Dendritic cell treated with granulocyte-macrophage colony-stimulating factor and Interleukin-4, amounts not matched to agents 40 ng/mL and 50 ng/mL, for 4 days (primary cell): Measurements from ENCODE around the gene SHISA2.
"Not testable (repeated sequence)": the region's sequence is repeated elsewhere in the genome, so short reads cannot be mapped to it uniquely, and the experiment has no call there.

Experiments
- H3K27ac Mint-ChIP-seq: one replicate; pipeline ENCODE4 v1.8.0; 2022; ENCODE audit warnings: mild to moderate bottlenecking, mixed read lengths
- H3K27me3 Mint-ChIP-seq: one replicate; pipeline ENCODE4 v1.8.0; 2022; ENCODE audit warnings: mild to moderate bottlenecking, mixed read lengths
- H3K36me3 Mint-ChIP-seq: one replicate; pipeline ENCODE4 v1.8.0; 2022; ENCODE audit warnings: low read depth, mixed read lengths
- H3K4me1 Mint-ChIP-seq: one replicate; pipeline ENCODE4 v1.8.0; 2022; ENCODE audit warnings: low read depth, mixed read lengths
- H3K4me3 Mint-ChIP-seq: one replicate; pipeline ENCODE4 v1.8.0; 2022; ENCODE audit warnings: mild to moderate bottlenecking, moderate library complexity, mixed read lengths
- H3K9me3 Mint-ChIP-seq: one replicate; pipeline ENCODE4 v1.8.0; 2022; ENCODE audit warnings: mixed read lengths
- intact Hi-C: fragments of 100-400 bp; cut with micrococcal nuclease; formaldehyde crosslinking; loops from one replicate; pipeline ENCODE4 v1.15.0; 2022

The SHISA2 gene

GRCh38 chr13:26051657-26052311, at the start of gene SHISA2:
Gene SHISA2, minus strand, starts transcription at chr13:26052016. Its CDS starts 1,041 bp downstream, at chr13:26050975.
- no peak within 1 kb of the TSS for H3K27ac Mint-ChIP-seq
- intact Hi-C loops, result no loop called here
- peaks cover 57% of the 10 kb centered on the region for H3K27me3 Mint-ChIP-seq
- peak within 1 kb of the TSS; percentile 35 for H3K4me3 Mint-ChIP-seq
- H3K36me3 Mint-ChIP-seq, result no peaks in the 10 kb centered on the region
- H3K9me3 Mint-ChIP-seq, result no peaks in the 10 kb centered on the region
- no peaks in the 10 kb centered on the region for H3K4me1 Mint-ChIP-seq

GRCh38 chr13:26095846-26096610, 44.2 kb upstream of the SHISA2 start:
- intact Hi-C loops, result no loop called here
- Mint-ChIP-seq H3K27ac (no peak overlapping the region), H3K4me1 (no peaks in the 10 kb centered on the region), H3K27me3 (no peaks in the 10 kb centered on the region), H3K9me3 (no peaks in the 10 kb centered on the region), H3K36me3 (no peaks in the 10 kb centered on the region), H3K4me3 (no peak overlapping the region)

DNA sequence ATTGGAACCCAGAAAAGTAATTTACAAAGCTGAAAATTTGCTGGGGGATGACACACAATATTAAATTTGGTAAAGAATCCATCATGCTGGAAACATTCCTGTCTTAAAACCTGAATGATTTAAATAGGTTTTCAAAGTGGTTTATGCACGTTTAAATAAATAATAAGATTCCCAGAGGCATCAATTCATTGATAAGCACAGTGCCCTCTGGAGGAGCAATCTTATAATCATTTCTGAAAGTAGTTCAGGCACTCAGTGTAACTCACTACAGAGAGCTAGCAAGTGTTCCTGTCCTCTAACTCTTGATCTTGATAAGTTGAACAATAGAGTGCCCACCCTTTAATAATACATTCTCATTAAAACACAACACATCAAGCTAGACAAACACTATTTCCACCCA, 43.5 kb upstream of the SHISA2 start:
- H3K36me3 Mint-ChIP-seq, result no peaks in the 10 kb centered on the region
- no peaks in the 10 kb centered on the region for H3K27me3 Mint-ChIP-seq
- H3K9me3 Mint-ChIP-seq, result no peaks in the 10 kb centered on the region
- no peaks in the 10 kb centered on the region for H3K4me1 Mint-ChIP-seq
- H3K27ac Mint-ChIP-seq, result no peak overlapping the region
- no peak overlapping the region for H3K4me3 Mint-ChIP-seq
- intact Hi-C loops, result no loop called here

DNA sequence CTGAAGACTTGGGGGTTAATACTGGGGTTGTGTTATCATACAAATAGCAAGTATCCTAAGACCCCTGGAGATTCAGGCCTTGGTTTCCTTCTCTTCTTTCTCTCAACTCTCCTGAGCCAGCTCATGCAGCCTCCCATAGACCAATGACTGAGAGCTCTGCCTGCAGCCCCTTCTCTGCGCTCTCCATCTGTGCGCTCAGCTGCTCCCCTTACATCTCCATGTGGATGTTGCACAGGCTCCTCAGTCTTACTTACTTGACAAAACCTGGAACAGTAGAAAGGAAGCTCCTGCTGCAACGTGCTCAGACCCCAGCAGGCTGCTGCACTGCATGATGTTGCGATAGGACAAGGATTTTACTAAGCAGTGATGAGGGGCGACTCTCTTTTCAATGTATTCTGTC, 25.0 kb upstream of the SHISA2 start:
- H3K4me3 Mint-ChIP-seq, intact Hi-C loops, H3K27ac Mint-ChIP-seq: not testable (repeated sequence)

DNA sequence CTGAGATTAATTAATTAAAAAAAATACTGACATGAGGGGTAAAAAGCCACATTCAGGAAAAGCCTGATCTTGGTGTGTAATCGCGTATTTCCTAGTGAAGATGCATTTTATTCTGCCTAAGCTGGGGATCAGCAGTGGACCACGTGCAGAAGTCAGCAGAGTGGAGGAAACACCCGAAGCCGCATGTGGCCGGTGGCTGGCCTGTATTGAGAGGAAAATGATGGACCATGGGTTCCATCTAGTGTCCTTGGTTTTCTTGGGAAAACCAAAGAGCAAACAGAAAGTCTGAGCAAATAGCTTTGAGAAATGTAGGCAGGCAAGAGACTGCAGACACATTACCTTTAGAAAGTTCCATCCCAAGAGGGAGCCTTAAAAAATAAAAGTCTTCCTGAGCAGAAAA, 23.7 kb upstream of the SHISA2 start:
- no peak overlapping the region for H3K4me3 Mint-ChIP-seq
- H3K27ac Mint-ChIP-seq, result no peak overlapping the region
- no peaks in the 10 kb centered on the region for H3K9me3 Mint-ChIP-seq
- H3K36me3 Mint-ChIP-seq, result no peaks in the 10 kb centered on the region
- H3K4me1 Mint-ChIP-seq, result no peaks in the 10 kb centered on the region
- intact Hi-C loops, result no loop called here
- H3K27me3 Mint-ChIP-seq, result peaks cover 17% of the 10 kb centered on the region

More for the DNA sequence above, 25.0 kb upstream of the SHISA2 start:
- H3K27me3 Mint-ChIP-seq, result peaks cover 13% of the 10 kb centered on the region
- H3K4me1 Mint-ChIP-seq, H3K36me3 Mint-ChIP-seq, H3K9me3 Mint-ChIP-seq: not testable (repeated sequence)

GRCh38 chr13:26074706-26075105, 22.9 kb upstream of the SHISA2 start:
- Mint-ChIP-seq H3K36me3 (no peaks in the 10 kb centered on the region), H3K27me3 (peaks cover 17% of the 10 kb centered on the region), H3K27ac (no peak overlapping the region), H3K4me3 (no peak overlapping the region), H3K4me1 (no peaks in the 10 kb centered on the region), H3K9me3 (no peaks in the 10 kb centered on the region)
- intact Hi-C loops, result no loop called here

- H3K36me3 Mint-ChIP-seq, H3K4me1 Mint-ChIP-seq, intact Hi-C loops, H3K27ac Mint-ChIP-seq, H3K9me3 Mint-ChIP-seq, H3K4me3 Mint-ChIP-seq: not testable (repeated sequence)
- H3K27me3 Mint-ChIP-seq, result peaks cover 19% of the 10 kb centered on the region
Observed at GRCh38 chr13:26072335-26072734, 20.5 kb upstream of the SHISA2 start.

DNA sequence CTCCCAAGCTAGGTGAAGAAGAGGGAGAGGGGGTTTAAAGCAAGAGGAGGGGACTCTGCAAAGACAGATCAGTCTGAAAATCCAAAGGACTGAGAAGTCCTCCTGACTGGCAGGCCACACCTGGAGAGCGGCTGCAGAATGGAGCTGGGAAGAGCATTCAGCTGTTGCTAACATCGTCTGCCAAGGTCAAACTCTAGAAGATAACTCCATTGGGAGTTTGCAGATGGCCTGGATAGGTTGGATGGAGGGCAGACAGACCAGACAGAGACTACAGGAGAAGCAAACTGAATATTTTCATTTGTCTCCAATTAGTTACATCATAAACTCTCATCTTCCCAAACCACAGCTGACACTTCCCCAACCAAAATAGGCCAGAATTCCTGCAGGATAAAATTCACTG, 19.9 kb upstream of the SHISA2 start:
- no peaks in the 10 kb centered on the region for H3K36me3 Mint-ChIP-seq
- no peaks in the 10 kb centered on the region for H3K9me3 Mint-ChIP-seq
- no peaks in the 10 kb centered on the region for H3K4me1 Mint-ChIP-seq
- H3K27ac Mint-ChIP-seq, result no peak overlapping the region
- no peak overlapping the region for H3K4me3 Mint-ChIP-seq
- H3K27me3 Mint-ChIP-seq, result peaks cover 17% of the 10 kb centered on the region
- intact Hi-C loops, result loop anchor here (2.0 kb wide), 1 partner anchor 497 kb away; no protein-coding TSS in a partner anchor

DNA sequence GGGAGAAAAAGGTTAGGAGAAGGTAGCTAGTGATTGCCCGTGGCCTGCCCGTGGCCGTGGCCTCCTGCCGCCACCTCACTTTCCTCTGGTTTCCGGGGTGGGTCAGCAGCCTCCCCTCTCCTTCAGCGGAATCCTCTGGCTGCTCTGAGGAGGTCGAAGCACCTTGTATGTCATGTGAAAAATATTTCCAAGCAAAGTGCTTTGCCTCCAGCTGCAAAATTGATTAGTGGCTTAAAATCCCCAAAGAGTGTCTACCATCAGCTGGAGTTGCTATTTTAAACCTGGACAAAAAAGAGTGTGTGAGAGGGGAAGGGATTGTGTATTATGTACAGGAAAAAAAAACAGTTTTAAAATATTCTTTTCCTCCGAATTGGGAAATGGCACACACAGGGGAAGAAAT, 17.8 kb upstream of the SHISA2 start:
- H3K9me3 Mint-ChIP-seq, H3K4me1 Mint-ChIP-seq, H3K4me3 Mint-ChIP-seq, H3K36me3 Mint-ChIP-seq, H3K27ac Mint-ChIP-seq: not testable (repeated sequence)
- intact Hi-C loops, result loop anchor here (2.0 kb wide), 1 partner anchor 495 kb away; no protein-coding TSS in a partner anchor
- H3K27me3 Mint-ChIP-seq, result peaks cover 14% of the 10 kb centered on the region

GRCh38 chr13:26068372-26068771, 16.6 kb upstream of the SHISA2 start:
- H3K9me3 Mint-ChIP-seq, H3K27ac Mint-ChIP-seq, H3K4me1 Mint-ChIP-seq, H3K27me3 Mint-ChIP-seq, H3K4me3 Mint-ChIP-seq, H3K36me3 Mint-ChIP-seq, intact Hi-C loops: not testable (repeated sequence)

DNA sequence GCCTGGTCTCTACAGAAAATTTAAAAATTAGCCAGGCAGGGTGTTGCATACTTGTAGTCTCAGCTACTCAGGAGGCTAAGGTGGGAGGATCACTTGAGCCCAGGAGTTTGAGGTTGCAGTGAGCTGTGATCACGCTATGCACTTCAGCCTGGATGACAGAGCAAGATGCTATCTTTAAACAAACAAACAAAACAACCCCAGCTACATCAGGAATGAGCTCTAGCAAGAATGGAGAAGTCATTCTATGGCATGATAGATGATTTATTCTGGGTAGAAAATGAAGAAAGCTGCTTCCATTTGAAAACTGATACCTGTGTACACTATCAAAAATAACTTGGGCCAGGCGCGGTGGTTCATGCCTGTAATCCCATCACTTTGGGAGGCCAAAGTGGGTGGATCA, 15.8 kb upstream of the SHISA2 start:
- Mint-ChIP-seq H3K9me3 (no peaks in the 10 kb centered on the region), H3K27ac (no peak overlapping the region), H3K4me3 (no peak overlapping the region), H3K27me3 (peaks cover 7% of the 10 kb centered on the region), H3K36me3 (no peaks in the 10 kb centered on the region), H3K4me1 (no peaks in the 10 kb centered on the region)
- intact Hi-C loops, result no loop called here

DNA sequence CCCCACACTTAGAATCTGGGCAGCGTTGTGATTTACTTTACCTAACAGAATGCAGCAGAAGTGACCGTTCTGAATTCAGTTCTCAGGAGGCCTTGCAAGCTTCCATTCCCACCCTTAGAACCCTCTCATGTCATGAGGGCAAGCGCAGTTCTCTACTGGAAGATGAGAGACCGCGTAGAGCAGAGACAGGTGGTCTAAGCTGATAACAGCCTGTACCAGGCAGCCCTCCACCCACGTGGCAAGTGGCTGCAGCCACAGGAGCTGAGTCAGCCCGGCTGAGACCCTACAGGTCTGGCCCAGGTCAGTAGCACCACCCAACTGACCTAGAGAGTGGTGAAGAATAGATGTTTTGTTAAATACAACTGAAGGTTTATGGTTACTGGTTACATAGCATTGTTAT, 14.7 kb upstream of the SHISA2 start:
- intact Hi-C loops, H3K4me3 Mint-ChIP-seq, H3K4me1 Mint-ChIP-seq: not testable (repeated sequence)

GRCh38 chr13:26062853-26063444, 11.1 kb upstream of the SHISA2 start:
- intact Hi-C loops, result loop anchor here (5.0 kb wide), 2 partner anchors 236 to 491 kb away; no protein-coding TSS in a partner anchor
- Mint-ChIP-seq H3K4me1 (no peaks in the 10 kb centered on the region), H3K4me3 (no peak overlapping the region), H3K27ac (no peak overlapping the region), H3K36me3 (no peaks in the 10 kb centered on the region), H3K9me3 (no peaks in the 10 kb centered on the region), H3K27me3 (peaks cover 6% of the 10 kb centered on the region)

More for the DNA sequence above, 14.7 kb upstream of the SHISA2 start:
- not testable (repeated sequence) for H3K27ac Mint-ChIP-seq, H3K9me3 Mint-ChIP-seq, H3K36me3 Mint-ChIP-seq, H3K27me3 Mint-ChIP-seq

- intact Hi-C loops, result loop anchor here (5.0 kb wide), 2 partner anchors 235 to 490 kb away; no protein-coding TSS in a partner anchor
- no peaks in the 10 kb centered on the region for H3K4me1 Mint-ChIP-seq
- no peaks in the 10 kb centered on the region for H3K36me3 Mint-ChIP-seq
- no peaks in the 10 kb centered on the region for H3K9me3 Mint-ChIP-seq
- H3K4me3 Mint-ChIP-seq, result no peak overlapping the region
- H3K27me3 Mint-ChIP-seq, result peaks cover 7% of the 10 kb centered on the region
- H3K27ac Mint-ChIP-seq, result no peak overlapping the region
Observed at GRCh38 chr13:26061947-26062346, 10.1 kb upstream of the SHISA2 start.
